Measurements from ENCODE around the gene CCSER2.

DNA sequence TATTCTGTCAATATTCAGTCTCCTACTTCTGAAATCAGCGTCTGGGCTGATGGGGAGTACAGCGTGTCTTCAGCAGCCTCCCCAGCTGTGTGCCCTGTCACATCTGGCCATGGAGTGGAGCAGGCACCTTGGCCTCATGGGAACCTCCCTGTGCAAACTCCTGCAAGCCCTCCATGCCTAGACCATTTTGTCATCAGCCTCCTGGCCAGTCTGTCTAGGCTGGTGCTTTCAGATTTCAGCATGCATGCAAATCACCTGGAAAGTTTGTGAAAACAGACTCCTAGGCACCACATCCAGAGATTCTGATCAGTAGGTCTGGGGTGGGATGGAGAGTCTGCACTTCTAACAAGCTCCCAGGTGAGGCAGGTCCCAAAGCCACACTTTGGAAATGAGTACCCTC, 26.2 kb upstream of the CCSER2 start:
- TF ChIP-seq, protein P1, sequence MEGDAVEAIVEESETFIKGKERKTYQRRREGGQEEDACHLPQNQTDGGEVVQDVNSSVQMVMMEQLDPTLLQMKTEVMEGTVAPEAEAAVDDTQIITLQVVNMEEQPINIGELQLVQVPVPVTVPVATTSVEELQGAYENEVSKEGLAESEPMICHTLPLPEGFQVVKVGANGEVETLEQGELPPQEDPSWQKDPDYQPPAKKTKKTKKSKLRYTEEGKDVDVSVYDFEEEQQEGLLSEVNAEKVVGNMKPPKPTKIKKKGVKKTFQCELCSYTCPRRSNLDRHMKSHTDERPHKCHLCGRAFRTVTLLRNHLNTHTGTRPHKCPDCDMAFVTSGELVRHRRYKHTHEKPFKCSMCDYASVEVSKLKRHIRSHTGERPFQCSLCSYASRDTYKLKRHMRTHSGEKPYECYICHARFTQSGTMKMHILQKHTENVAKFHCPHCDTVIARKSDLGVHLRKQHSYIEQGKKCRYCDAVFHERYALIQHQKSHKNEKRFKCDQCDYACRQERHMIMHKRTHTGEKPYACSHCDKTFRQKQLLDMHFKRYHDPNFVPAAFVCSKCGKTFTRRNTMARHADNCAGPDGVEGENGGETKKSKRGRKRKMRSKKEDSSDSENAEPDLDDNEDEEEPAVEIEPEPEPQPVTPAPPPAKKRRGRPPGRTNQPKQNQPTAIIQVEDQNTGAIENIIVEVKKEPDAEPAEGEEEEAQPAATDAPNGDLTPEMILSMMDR (IDR thresholded peaks at IDR 0.05): no peak
- no peak for TF ChIP-seq POLR2A (IDR thresholded peaks at IDR 0.05)

All from breast epithelium (tissue), 3 donors.